Mucosa of gallbladder (tissue), 1 donor: ENCODE results near the gene XG. TPM values are rescaled to one million over a fixed set of nuclear protein-coding genes. Genes with fewer than 3 reads are reported as not detected.
A peak's percentile ranks its signal among the peaks of the same experiment; 100 is the strongest.
"Not testable (repeated sequence)": the region's sequence is repeated elsewhere in the genome, so short reads cannot be mapped to it uniquely, and the experiment has no call there.

Source experiments
- DNase-seq: peaks from one replicate; pipeline ENCODE4 v3.0.0-alpha.2; 2020; ENCODE audit warnings: low spot score
- total RNA-seq: library from RNA; stranded (reverse); gene quantifications from one replicate; pipeline ENCODE4 v1.2.1, GENCODE V29; 2021
- donor health status: DM: no; HTN: no; CAD: no.

XG gene
- 3.9 TPM for total RNA-seq

DNA sequence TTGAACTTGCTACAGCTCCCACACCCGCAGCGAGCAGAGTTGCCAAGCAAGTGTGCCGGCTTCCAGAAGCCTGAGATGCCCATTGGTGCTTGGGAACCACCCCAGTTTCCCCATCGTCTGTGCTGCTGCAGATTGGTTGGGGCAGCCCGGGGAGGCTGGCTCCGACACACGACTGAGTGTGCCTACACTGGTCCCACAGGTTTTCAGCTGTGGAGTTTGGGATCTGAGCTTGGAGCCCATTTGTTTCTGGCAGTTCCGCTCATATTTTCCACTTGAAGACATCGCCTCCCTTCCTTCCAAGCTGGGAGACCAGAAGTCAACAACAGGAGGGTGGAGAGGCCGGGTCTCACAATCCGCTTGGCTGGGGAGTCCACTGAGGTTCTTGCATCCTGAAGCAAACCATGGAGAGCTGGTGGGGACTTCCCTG lies at the start of gene XG:
Gene XG, plus strand, starts transcription at position 167 of the 427 bp plus-strand sequence. Its CDS starts 235 bp downstream, at position 402.
- DNase-seq, result not testable (repeated sequence)

DNA sequence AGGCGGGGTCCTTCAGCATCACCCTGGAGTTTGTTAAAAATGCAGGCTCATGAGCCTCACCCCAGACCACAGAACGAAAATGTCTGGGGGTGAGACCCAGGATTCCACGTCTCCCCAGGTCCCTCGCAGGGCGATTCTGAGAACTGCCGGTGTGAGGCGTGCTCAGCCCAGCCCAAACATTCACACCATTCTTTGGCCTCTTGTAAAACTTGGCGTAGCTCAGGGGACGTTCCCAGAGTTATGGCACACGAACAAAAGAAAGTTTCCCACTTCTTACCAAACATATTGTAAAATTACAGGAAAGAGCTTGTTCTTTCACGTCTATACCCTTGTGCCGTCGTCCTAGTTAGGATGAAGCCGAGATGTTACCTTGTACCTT lies 47.9 kb upstream of the XG start:
- no peak for DNase-seq

DNA sequence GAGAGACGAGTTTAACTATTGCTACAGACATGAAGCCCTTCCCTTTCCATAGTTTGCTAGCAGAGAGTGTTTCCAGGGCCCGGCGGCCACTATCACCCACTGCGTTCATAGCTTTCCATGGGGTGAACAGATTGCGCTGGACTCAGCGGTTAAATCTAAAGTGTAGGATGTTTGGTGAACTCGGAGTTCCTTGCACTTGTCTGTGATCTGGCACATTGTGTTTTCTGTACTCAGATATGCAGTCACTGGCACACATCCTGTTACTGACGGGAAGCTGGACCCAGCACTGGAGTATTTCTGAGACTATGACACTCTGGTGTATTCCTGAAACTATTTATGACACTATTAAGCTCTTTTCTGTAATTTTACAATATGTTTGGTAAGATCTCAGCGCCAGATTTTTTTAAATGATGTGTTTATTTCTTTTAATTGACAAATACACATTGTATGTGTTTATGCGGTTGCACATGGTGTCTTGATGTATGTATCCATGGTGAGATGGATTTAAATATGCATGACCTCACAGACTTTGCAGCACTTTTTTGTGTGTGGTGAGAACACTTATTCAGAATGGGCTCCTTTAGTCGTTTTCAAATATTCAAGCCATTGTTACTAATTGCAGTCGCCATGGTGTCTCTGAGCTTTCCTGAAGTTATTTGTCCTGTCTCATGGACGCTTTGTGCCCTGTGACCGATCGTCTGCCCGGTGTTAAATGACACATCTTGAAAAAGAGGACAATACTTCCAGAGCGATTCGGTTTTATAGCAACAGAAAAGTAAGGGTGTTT lies 46.6 kb upstream of the XG start:
- DNase-seq, result no peak

GRCh38 chrX:2707334-2707760 lies 44.5 kb upstream of the XG start:
- DNase-seq, result peak; percentile 57

- no peak for DNase-seq
These were observed 43.8 kb upstream of the XG start for GRCh38 chrX:2708021-2708420.

- no peak for DNase-seq
These were observed 43.1 kb upstream of the XG start for GRCh38 chrX:2708592-2709188.

- DNase-seq, result no peak
These were observed 42.3 kb upstream of the XG start for GRCh38 chrX:2709556-2709955.

DNA sequence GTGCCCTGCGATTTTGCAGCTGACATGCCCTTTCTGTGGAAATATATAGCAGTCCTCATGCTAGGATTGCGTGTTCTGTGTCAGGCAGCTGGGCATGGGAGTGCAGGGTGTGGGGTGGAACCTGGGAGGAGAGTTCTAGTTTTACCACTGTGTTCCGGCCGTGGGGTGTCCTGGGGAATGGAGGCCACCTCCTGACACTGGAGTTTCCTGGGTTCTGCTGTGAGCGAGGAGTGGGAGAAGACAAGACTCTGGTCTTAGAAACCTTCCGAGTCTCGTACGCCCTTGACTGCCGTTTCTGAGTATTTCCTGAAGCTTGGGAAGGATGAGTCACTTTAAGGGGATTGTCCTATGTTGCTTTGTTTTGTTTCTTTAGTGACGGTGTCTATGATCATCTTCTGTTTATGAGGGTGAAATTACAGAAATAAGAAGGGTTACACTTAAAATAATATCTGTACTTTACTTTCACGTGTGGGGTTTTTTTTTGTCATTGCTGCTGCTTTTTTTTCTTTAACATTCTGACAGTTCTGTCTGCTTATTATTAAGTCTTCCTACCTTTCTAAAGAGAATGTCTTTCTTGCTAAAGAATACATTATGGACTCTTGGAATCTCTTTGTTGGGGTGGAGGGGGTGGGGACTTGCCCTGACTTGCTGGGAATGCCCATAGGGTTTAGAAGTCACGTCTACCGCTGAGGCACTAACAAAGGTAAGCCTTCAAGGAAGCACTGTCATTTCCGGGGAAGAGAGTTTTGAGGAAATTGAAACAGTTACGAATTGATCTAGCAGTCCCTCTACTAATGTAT lies 41.6 kb upstream of the XG start:
- no peak for DNase-seq

DNA sequence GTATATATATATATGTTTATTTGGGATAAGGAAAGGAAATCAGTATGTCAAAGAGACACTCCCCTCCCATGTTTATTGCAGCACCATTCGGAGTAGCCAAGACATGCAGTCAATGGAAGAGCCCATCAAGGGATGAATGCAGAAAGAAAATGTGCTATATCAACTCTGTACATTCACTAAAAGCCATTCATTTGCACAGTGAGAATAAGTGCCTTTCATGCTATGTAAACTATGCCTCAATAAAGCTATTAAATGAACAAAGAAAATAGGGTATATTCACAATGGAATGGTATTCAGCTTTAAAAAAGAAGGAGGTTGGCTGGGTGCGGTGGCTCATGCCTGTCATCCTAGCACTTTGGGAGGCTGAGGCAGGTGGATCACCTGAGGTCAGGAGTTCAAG lies 40.4 kb upstream of the XG start:
- DNase-seq, result no peak

- no peak for DNase-seq
These were observed 39.4 kb upstream of the XG start for GRCh38 chrX:2712428-2712827.

DNA sequence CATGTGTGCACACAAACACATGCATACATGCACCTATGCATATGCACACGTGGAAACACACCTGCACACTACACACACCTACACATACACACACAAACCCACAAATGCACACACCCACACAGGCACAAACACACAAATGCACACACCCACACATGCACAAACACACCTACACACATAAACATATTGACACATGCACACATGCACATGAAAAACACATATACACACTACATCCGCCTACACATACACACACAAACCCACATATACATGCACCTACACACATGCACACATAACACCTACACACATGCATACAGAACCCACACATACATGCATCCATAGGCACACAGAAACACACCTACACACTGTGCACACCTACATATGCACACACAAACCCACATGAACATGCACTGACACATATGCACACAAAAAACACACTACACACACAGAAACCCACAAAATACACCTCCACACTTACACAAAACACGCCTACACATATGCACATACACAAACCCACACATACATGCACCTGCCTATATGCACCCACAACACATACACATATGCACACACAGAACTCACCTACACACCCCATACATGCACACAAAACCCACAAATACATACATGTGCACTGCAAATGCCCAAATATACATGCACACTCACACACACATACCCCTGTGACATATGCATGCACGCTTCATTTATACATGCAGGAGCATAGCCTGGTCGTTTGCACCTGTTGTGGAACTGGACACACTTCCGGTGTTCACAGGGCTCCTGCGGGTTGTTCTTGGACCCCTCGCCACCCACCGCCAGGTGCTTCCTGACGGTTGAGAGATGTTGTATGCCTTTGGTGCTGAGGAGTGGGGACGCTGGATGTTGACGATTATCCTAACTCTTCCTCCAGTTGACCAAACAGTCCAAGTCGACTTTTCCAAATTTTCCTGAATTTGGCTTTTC lies 38.7 kb upstream of the XG start:
- no peak for DNase-seq

DNA sequence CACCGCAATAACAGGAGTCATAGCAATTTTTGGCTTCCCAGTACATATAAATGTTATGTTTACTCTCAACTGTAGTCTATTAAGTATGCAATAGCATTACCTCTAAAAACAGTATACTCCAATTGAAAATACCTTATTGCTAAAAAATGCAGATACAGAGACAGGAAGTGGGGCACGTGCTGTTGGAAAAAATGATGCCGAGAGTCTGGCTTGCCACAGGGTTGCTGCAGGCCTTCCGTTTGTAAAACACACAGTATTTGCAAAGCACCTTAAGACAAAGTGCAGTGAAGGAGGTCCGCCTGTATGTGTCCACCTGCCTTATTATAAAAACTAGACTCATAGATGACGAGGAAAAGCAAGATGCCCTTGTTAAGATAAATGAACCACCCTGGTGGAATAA lies 37.3 kb upstream of the XG start:
- no peak for DNase-seq

- no peak for DNase-seq
These were observed 36.7 kb upstream of the XG start for GRCh38 chrX:2715066-2715600.

DNA sequence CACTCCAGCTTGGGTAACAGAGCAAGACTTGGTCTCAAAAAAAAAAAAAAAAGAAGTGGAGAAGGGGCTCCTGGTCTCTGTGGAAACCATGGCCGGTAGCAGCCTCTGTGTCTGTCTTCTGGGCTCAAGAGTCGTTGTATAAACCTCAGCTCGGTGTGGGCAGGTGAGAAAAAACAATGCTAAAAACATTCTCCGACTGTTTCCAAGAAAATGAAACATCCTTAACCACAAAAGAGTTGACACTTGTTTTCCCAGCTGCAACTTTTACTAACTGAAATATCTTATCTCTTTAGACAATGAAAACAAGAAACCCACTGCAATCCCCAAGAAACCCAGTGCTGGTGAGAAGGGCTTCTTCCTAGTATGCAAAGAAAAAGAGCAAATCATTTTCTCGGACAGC lies 34.5 kb upstream of the XG start:
- no peak for DNase-seq

DNA sequence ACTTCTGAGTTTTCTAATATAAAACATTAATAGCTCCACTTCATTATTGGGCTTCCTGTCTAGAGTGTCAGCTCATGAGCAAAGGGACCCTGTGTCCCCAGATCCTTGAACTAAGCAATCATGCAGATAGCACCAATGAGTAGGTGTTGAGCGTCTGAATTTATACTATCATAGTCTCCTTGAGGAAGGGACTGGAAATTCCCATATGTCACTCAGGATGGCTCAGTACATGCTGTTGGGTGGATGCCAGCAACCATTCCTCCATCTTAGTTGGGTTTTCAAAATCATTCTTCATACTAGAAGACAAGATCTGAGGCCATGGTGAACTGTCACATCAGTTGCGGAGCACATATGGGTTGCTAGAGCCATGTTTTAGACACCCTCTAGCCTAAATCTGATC lies 33.0 kb upstream of the XG start:
- DNase-seq, result no peak

GRCh38 chrX:2719774-2720447 lies 31.9 kb upstream of the XG start:
- DNase-seq, result no peak

- DNase-seq, result no peak
These were observed 28.5 kb upstream of the XG start for GRCh38 chrX:2723286-2723879.

DNA sequence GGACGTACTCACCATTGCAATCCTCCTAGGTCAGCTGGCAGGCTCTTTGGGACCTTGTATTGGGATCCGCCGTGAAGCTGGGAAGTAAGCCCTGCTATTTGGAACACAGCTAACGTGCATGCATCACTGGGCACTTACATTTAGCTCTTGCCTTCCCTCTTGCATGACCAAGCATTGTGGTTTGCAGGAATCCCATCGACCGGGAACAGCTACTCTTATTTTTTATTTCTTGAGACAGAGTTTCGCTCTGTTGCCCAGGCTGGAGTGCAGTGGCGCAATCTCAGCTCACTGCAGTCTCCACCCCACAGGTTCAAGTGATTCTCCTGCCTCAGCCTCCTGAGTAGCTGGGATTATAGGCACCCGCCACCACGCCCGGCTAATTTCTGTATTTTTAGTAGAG lies 24.6 kb upstream of the XG start:
- DNase-seq, result not testable (repeated sequence)

DNA sequence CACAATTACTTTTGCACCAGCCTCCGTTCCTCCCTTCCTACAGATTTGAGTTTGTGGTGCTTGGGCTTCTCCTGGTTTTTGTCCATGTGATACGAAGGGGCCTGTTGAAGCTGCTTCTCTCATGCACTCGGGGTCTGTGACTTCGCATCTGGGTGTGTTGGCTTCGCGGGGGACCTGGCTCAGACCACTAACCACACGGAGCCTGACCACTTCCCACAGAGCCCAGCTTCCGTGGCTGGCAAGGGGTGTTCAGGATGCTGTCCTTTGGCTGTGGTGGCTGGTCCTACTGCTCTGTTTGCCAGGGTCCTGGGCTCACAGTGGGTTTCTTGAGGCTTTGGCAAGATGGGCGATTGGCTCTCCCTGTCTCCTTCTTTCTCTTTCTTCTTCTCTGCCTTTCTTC lies 19.8 kb upstream of the XG start:
- no peak for DNase-seq

GRCh38 chrX:2732649-2733048 lies 19.2 kb upstream of the XG start:
- DNase-seq, result no peak
